IMR-90 (cell line): ENCODE results near the gene COG4. TPM values are rescaled to one million over a fixed set of nuclear protein-coding genes. Genes with fewer than 3 reads are reported as not detected.

ENCODE experiments used
- ATAC-seq: fragments of 200-7000 bp; cut with Tn5 transposase; 2 replicates; pipeline ENCODE4 v1.9.1; 2020; ENCODE audit warnings: low read depth, mild to moderate bottlenecking, moderate library complexity
- BruUV-seq: library from RNA; stranded (reverse); fragments of 400-500 nt; replicated peaks from 2 replicates; lab custom pipeline; 2021; lab: Mats Ljungman, UMichigan
- CTCF ChIA-PET: fragments of 300-600 bp; formaldehyde crosslinking; extraction: SDS; loops from one replicate; lab custom pipeline; 2021; ENCODE audit warnings: antibody characterized with exemption; lab: Yijun Ruan, JAX
- POLR2A ChIA-PET: fragments of 300-600 bp; sonication (Branson Sonifier 250); formaldehyde crosslinking; loops from one replicate; lab custom pipeline; 2022; ENCODE audit warnings: antibody characterized with exemption; ENCODE audit not compliant: unreplicated experiment; lab: Charles Lee
- DNase-seq: peaks from one replicate; pipeline ENCODE4 v3.0.0; 2013
- H2AFZ ChIP-seq: replicated peaks from 2 replicates; pipeline ENCODE3; 2013; ENCODE audit warnings: low read length, mild to moderate bottlenecking; ENCODE audit not compliant: poor library complexity
- H2AK5ac ChIP-seq: 2 replicates; pipeline ENCODE4 v1.6.1; 2013; ENCODE audit warnings: low read depth, low read length, inconsistent platforms
- H2AK9ac ChIP-seq: replicated peaks from 2 replicates; pipeline ENCODE3; 2013; ENCODE audit warnings: mild to moderate bottlenecking, low read depth, low read length, moderate library complexity; ENCODE audit not compliant: poor library complexity
- H2BK120ac ChIP-seq: 2 replicates; pipeline ENCODE4 v1.6.1; 2013; ENCODE audit warnings: low read depth, low read length, inconsistent platforms
- H2BK15ac ChIP-seq: 3 replicates; pipeline ENCODE4 v1.6.1; 2013; ENCODE audit warnings: low read depth, low read length, inconsistent platforms
- H2BK20ac ChIP-seq: 2 replicates; pipeline ENCODE4 v1.6.1; 2013; ENCODE audit warnings: low read depth, mild to moderate bottlenecking, inconsistent platforms, low read length, moderate library complexity
- H2BK5ac ChIP-seq: 2 replicates; pipeline ENCODE4 v1.6.1; 2013; ENCODE audit warnings: mild to moderate bottlenecking, low read depth, low read length, inconsistent platforms; ENCODE audit not compliant: poor library complexity, severe bottlenecking
- H3K14ac ChIP-seq: replicated peaks from 2 replicates; pipeline ENCODE4 v1.6.1; 2013; ENCODE audit warnings: low read depth, low read length, inconsistent platforms
- H3K18ac ChIP-seq: 2 replicates; pipeline ENCODE4 v1.6.1; 2013; ENCODE audit warnings: low read depth, low read length, control low read depth
- H3K23ac ChIP-seq: 2 replicates; pipeline ENCODE4 v1.6.1; 2013; ENCODE audit warnings: low read depth, low read length, inconsistent platforms
- H3K27ac ChIP-seq: 2 replicates; pipeline ENCODE4 v1.5.1; 2013; ENCODE audit warnings: mild to moderate bottlenecking, control low read depth, low read length; ENCODE audit not compliant: insufficient read depth
- H3K27me3 ChIP-seq: 2 replicates; pipeline ENCODE4 v1.6.1; 2013; ENCODE audit warnings: low read length; ENCODE audit not compliant: control insufficient read depth, insufficient read depth
- H3K36me3 ChIP-seq: 2 replicates; pipeline ENCODE4 v1.6.1; 2013; ENCODE audit warnings: low read length, mixed read lengths; ENCODE audit not compliant: control insufficient read depth, insufficient read depth
- H3K4ac ChIP-seq: 2 replicates; pipeline ENCODE4 v1.6.1; 2013; ENCODE audit warnings: low read depth, low read length, inconsistent platforms
- H3K4me1 ChIP-seq: 2 replicates; pipeline ENCODE4 v1.6.1; 2013; ENCODE audit warnings: low read length, mixed read lengths; ENCODE audit not compliant: control insufficient read depth, insufficient read depth
- H3K4me2 ChIP-seq: 2 replicates; pipeline ENCODE4 v1.6.1; 2013; ENCODE audit warnings: low read depth, mild to moderate bottlenecking, control low read depth, low read length, moderate library complexity
- H3K4me3 ChIP-seq: 2 replicates; pipeline ENCODE4 v1.5.1; 2013; ENCODE audit warnings: low read depth, mild to moderate bottlenecking, control low read depth, low read length, moderate library complexity; ENCODE audit not compliant: insufficient read depth
- H3K56ac ChIP-seq: 2 replicates; pipeline ENCODE4 v1.6.1; 2013; ENCODE audit warnings: low read length, inconsistent platforms; ENCODE audit not compliant: insufficient read depth; ENCODE audit errors: extremely low read depth
- H3K79me1 ChIP-seq, 2 experiments: 2 replicates each; pipeline ENCODE4 v1.6.1; 2013; ENCODE audit warnings: low read length in 2 of 2, inconsistent platforms in 1 of 2, low read depth in 1 of 2
- H3K9ac ChIP-seq: 2 replicates; pipeline ENCODE4 v1.6.1; 2013; ENCODE audit warnings: low read depth, low read length, control low read depth
- H3K9me1 ChIP-seq: 2 replicates; pipeline ENCODE4 v1.6.1; 2013; ENCODE audit warnings: low read length, inconsistent platforms; ENCODE audit not compliant: insufficient read depth
- H3K9me3 ChIP-seq: 2 replicates; pipeline ENCODE4 v1.6.1; 2013; ENCODE audit warnings: low read length; ENCODE audit not compliant: control insufficient read depth, insufficient read depth
- H4K20me1 ChIP-seq: 2 replicates; pipeline ENCODE4 v1.6.1; 2013; ENCODE audit warnings: low read length, inconsistent platforms; ENCODE audit not compliant: insufficient read depth
- H4K5ac ChIP-seq: 2 replicates; pipeline ENCODE4 v1.6.1; 2013; ENCODE audit warnings: mild to moderate bottlenecking, low read depth, low read length, control low read depth
- H4K8ac ChIP-seq, 2 experiments: 2 replicates each; pipeline ENCODE4 v1.6.1; 2013; ENCODE audit warnings: low read depth in 2 of 2, low read length in 2 of 2, control low read depth in 1 of 2, inconsistent platforms in 1 of 2
- H4K91ac ChIP-seq: 2 replicates; pipeline ENCODE4 v1.6.1; 2013; ENCODE audit warnings: low read depth, low read length, inconsistent platforms; ENCODE audit not compliant: insufficient read depth
- BHLHE40 ChIP-seq: fragments of 150-350 bp; IDR thresholded peaks from 2 replicates; pipeline ENCODE4 v1.6.1; 2016; ENCODE audit warnings: mild to moderate bottlenecking, low read depth, low read length
- CEBPB ChIP-seq: IDR thresholded peaks from 2 replicates; pipeline ENCODE4 v1.6.1; 2012; ENCODE audit warnings: low read depth, low read length, improper control_type of control experiment
- CHD1 ChIP-seq: IDR thresholded peaks from 2 replicates; pipeline ENCODE4 v1.6.1; 2012; ENCODE audit warnings: low read depth, low read length, improper control_type of control experiment
- CTCF ChIP-seq: conservative IDR thresholded peaks from 2 replicates; pipeline ENCODE4 v1.5.1; 2012; ENCODE audit warnings: mild to moderate bottlenecking, low read depth, low read length, improper control_type of control experiment
- ELK1 ChIP-seq: fragments of 150-350 bp; IDR thresholded peaks from 2 replicates; pipeline ENCODE4 v1.6.1; 2016; ENCODE audit warnings: low read depth, mild to moderate bottlenecking, low read length, moderate library complexity, borderline replicate concordance
- FOS ChIP-seq: fragments of 150-350 bp; IDR thresholded peaks from 2 replicates; pipeline ENCODE4 v1.6.1; 2016; ENCODE audit warnings: low read depth, low read length
- MAFK ChIP-seq: IDR thresholded peaks from 2 replicates; pipeline ENCODE4 v1.6.1; 2012; ENCODE audit warnings: low read depth, low read length, improper control_type of control experiment
- MAZ ChIP-seq: IDR thresholded peaks from 2 replicates; pipeline ENCODE4 v1.6.1; 2012; ENCODE audit warnings: low read depth, mild to moderate bottlenecking, low read length, improper control_type of control experiment, moderate library complexity, borderline replicate concordance
- MXI1 ChIP-seq: IDR thresholded peaks from 2 replicates; pipeline ENCODE4 v1.6.1; 2012; ENCODE audit warnings: low read depth, mild to moderate bottlenecking, low read length, moderate library complexity, borderline replicate concordance
- NFE2L2 ChIP-seq: fragments of 150-350 bp; IDR thresholded peaks from 2 replicates; pipeline ENCODE4 v1.6.1; 2016; ENCODE audit warnings: low read depth, mild to moderate bottlenecking, low read length
- POLR2A ChIP-seq: IDR thresholded peaks from 2 replicates; pipeline ENCODE4 v1.6.1; 2012; ENCODE audit warnings: mild to moderate bottlenecking, low read depth, low read length
- RAD21 ChIP-seq: IDR thresholded peaks from 2 replicates; pipeline ENCODE4 v1.6.1; 2012; ENCODE audit warnings: low read length, improper control_type of control experiment
- RCOR1 ChIP-seq: IDR thresholded peaks from 2 replicates; pipeline ENCODE4 v1.6.1; 2012; ENCODE audit warnings: mild to moderate bottlenecking, low read length, improper control_type of control experiment; ENCODE audit not compliant: insufficient replicate concordance
- RFX5 ChIP-seq: IDR thresholded peaks from 2 replicates; pipeline ENCODE4 v1.8.0; 2012; ENCODE audit warnings: low read depth, mild to moderate bottlenecking, low read length, moderate library complexity
- SMC3 ChIP-seq: fragments of 150-350 bp; IDR thresholded peaks from 2 replicates; pipeline ENCODE4 v1.6.1; 2016; ENCODE audit warnings: low read depth, mild to moderate bottlenecking, antibody characterized with exemption, low read length, moderate library complexity
- WGBS, 2 experiments: methylation state at CpG; one replicate each; pipeline versions ENCODE4 v1.1.5 to v1.1.7; 2013; ENCODE audit warnings: missing lambda C conversion rate in 2 of 2; ENCODE audit not compliant: insufficient read length in 1 of 2; ENCODE audit errors: extremely low coverage in 2 of 2; 5-methylcytosine and 5-hydroxymethylcytosine counted together
- dilution Hi-C: fragments of 300-500 bp; cut with HindIII; formaldehyde crosslinking; loops from one replicate; pipeline ENCODE4 v1.14.3; 2018; ENCODE audit warnings: low sequenced_read_pairs; ENCODE audit not compliant: unreplicated experiment
- in situ Hi-C: fragments of 300-500 bp; cut with MboI; formaldehyde crosslinking; loops from 3 replicates; pipeline ENCODE4 v1.14.3; 2019; ENCODE audit warnings: low sequenced_read_pairs, inconsistent platforms, mixed read lengths
- intact Hi-C: fragments of 100-400 bp; cut with micrococcal nuclease; formaldehyde crosslinking; loops from 2 replicates; pipeline ENCODE4 v1.10.0; 2022
- polyA plus RNA-seq, 3 experiments: library from polyadenylated mRNA; depleted of rRNA; stranded (reverse); fragments of >200 nt; gene quantifications; 2 replicates each; pipeline ENCODE4 v1.2.3, GENCODE V29; 2012; ENCODE audit warnings: low replicate concordance in 1 of 3
- total RNA-seq: library from RNA; depleted of rRNA; stranded (reverse); fragments of >200 nt; gene quantifications from 2 replicates; pipeline ENCODE4 v1.2.3, GENCODE V29; 2012
- TF ChIP-seq, protein P1 (sequence below): fragments of 150-350 bp; IDR thresholded peaks from 2 replicates; pipeline ENCODE4 v1.6.1; 2017; ENCODE audit warnings: mild to moderate bottlenecking, antibody characterized with exemption, low read length, low read depth

COG4 gene
- total and polyA plus RNA-seq, 2 of the 4 experiments (the other 2 are of a cell fraction): 47.5 to 96.1 TPM

- no peak overlapping the region for H4K91ac ChIP-seq
- no peaks in the 10 kb centered on the region; the same call in 1 of the 2 replicates for H4K20me1 ChIP-seq
- no peak overlapping the region for H3K4me2 ChIP-seq
- no peak overlapping the region for H2AFZ ChIP-seq
- no peak overlapping the region for H2AK5ac ChIP-seq
- no peak overlapping the region for H4K5ac ChIP-seq
- 20% methylated on average over 1 of the region's 7 CpGs; no CpG with 5 or more reads in 1 of the 2 experiments for WGBS, 2 experiments
- H3K18ac ChIP-seq: no peak overlapping the region
- H2BK15ac ChIP-seq: no peak overlapping the region
- no peak overlapping the region for H3K23ac ChIP-seq
- H3K4ac ChIP-seq: no peak overlapping the region
- dilution Hi-C loops: no loop called here
- H3K4me1 ChIP-seq: peaks cover 2% of the 10 kb centered on the region; the same call in 1 of the 2 replicates
- intact Hi-C loops: no loop called here
- no peak overlapping the region for H2BK120ac ChIP-seq
- H3K56ac ChIP-seq: no peak overlapping the region
- CTCF ChIA-PET: no interaction called here
- no peak overlapping the region for H2BK5ac ChIP-seq
- ATAC-seq (peak; percentile 43), DNase-seq (no peak)
- 0 out of 4 replicates have a peak, but pooled peaks cover 0 to 1% of the 10 kb centered on the region in 2 experiments for H3K79me1 ChIP-seq
- no TSS peak for BruUV-seq
- H2BK20ac ChIP-seq: no peak overlapping the region
- POLR2A ChIA-PET: no interaction called here
- no peak overlapping the region for H3K9ac ChIP-seq
- no peak for TF ChIP-seq POLR2A
- no peak for TF ChIP-seq BHLHE40
- no peak for TF ChIP-seq CTCF
- TF ChIP-seq CHD1: no peak
- TF ChIP-seq MAZ: no peak
- no peak for TF ChIP-seq RAD21
- no peak for TF ChIP-seq CEBPB
- TF ChIP-seq RCOR1: no peak
- no peak for TF ChIP-seq FOS
- no peak for TF ChIP-seq MAFK
- TF ChIP-seq SMC3: no peak
- TF ChIP-seq ELK1: no peak
- TF ChIP-seq MXI1: no peak
- TF ChIP-seq NFE2L2: no peak
- no peak for TF ChIP-seq RFX5
- TF ChIP-seq, protein P1, sequence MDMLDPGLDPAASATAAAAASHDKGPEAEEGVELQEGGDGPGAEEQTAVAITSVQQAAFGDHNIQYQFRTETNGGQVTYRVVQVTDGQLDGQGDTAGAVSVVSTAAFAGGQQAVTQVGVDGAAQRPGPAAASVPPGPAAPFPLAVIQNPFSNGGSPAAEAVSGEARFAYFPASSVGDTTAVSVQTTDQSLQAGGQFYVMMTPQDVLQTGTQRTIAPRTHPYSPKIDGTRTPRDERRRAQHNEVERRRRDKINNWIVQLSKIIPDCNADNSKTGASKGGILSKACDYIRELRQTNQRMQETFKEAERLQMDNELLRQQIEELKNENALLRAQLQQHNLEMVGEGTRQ: no peak
- no peak overlapping the region for H3K14ac ChIP-seq
- 0 out of 2 replicates have a peak, but pooled peaks cover 2% of the 10 kb centered on the region for H3K9me1 ChIP-seq
- H2AK9ac ChIP-seq: peak overlapping the region; percentile 78
- in situ Hi-C loops: no loop called here
- H3K27me3 ChIP-seq: no peaks in the 10 kb centered on the region
- H3K9me3 ChIP-seq: no peaks in the 10 kb centered on the region
- H4K8ac ChIP-seq: no peak overlapping the region
- peaks cover 12% of the 10 kb centered on the region for H3K36me3 ChIP-seq
- H3K27ac ChIP-seq: no peak overlapping the region
- no peak overlapping the region for H3K4me3 ChIP-seq
These were observed 56.6 kb downstream of the COG4 start for GRCh38 chr16:70466805-70467076.
